Activated CD4-positive, CD25-positive, alpha-beta regulatory T cell (primary cell): ENCODE data around the gene KLHL26.

Experiments
- DNase-seq, 4 experiments: peaks; one replicate each; lab custom pipeline; 2025; lab: John Stamatoyannopoulos, UW

The KLHL26 gene

DNA sequence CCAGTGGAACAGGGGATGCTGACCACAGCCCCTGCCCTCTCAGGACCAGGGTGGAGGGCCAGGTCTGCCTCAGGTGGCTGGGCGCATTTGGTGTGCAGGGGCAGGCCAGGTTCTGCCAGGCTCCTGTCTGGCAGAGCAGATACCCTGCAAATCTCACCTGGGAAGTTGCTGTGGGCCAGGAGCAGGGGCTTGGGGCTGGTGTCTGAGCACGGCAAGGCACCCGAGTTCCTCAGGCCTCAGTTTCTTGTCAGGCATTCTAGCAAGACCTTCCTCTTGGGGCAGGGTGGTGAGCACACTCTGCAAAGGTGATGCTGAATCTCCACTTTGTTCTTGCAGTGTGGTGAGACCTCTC lies 47.8 kb downstream of the KLHL26 start:
- DNase-seq: no peak

DNA sequence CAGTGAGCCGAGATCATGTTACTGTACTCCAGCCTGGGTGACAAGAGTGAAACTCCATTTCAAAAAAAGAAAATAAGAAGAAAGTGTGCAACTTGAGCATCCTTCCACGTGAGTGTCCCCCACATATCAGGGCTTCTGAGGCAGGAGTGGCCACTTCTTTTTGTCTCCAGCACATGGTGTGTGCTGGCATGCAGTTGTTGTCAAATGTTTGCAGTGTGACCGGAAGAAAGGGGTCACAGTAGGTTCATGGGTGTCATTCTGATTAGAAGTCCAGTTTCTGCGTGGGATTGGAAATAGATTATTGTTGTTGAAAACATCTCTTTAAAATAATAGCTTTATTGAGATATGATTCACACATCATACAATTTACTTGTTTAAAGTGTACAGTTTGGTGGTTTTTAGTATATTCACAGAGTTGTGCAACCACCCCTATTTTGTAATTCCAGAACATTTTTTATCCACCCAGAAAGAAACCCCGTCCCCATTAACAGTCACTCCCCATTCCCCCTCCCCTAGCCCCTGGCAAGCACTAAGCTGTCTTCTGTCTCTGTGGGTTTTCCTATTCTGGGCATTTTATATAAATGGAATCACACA lies 48.9 kb downstream of the KLHL26 start:
- DNase-seq: no peak

DNA sequence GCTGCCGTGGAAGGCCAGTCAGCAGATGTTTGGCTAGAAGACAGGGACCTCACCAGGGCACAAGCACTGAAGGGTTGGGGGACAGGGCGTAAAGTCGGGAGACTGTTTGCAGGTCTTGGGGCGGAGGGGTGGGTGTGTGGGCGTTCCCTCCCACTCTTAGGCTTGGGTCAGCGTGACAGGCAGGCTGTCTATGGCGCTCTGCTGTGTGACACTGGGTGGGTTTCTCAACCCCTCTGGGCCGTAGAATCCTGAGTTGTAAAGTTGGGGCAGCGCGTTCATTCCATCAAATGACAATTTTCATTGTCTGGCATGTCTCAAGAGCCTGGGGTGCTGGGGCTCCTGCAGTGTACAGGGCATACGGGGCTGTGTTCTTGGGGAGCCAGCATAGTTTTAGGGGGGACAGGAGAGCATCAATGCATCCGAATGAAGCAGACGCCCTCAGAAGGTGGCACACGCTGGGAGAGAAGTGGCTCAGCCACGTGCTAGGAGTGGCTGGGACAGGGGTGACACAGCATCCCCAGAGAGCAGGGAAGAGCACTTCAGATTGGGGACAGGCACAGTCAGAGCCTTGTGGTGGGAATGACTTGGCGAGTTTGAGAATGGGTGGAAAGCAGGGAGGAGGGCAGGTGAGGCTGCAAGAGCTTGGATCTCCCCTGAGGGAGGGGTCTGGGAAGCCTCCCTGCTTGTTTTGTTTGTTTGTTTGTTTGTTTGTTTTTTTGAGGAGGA lies 51.1 kb downstream of the KLHL26 start:
- DNase-seq: no peak

DNA sequence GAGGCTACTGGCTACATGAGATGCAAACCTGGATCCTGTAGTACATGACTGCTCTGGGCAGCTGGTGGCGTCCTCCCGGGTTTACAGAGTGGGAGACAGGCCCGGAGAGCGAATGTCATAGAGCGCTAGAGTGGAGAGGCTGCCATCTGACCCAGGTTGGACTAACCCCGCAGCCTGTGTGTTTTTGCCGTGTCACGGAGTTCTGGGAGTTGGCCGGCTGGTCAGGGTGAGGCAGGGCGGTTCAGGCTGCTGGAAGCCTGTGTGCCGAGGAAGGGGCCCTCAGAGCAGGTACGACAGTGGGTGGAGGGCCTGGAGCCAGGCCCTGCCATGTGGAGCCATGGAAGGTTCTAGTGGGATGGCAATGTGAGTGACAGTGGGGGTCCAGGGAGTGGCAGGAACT lies 59.2 kb downstream of the KLHL26 start:
- no peak for DNase-seq

DNA sequence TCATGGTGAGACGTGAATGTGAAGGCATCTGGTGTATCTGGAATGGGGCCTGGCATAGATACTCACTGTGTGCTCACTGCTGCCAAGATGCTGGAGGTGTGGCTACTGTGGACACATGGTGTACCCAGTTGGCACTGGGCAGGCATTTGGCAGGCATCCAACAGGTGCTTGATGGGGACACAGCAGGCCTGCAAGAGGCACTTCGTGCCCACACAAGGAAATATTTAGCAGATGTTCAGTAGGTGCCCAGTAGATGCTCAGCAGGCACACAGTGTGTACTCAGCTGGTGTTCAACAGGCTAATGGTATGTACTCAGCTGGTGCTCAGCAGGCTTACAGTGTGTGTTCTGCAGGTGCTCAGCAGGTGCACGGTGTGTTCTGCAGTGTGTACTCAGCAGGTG lies 60.9 kb downstream of the KLHL26 start:
- no peak for DNase-seq

DNA sequence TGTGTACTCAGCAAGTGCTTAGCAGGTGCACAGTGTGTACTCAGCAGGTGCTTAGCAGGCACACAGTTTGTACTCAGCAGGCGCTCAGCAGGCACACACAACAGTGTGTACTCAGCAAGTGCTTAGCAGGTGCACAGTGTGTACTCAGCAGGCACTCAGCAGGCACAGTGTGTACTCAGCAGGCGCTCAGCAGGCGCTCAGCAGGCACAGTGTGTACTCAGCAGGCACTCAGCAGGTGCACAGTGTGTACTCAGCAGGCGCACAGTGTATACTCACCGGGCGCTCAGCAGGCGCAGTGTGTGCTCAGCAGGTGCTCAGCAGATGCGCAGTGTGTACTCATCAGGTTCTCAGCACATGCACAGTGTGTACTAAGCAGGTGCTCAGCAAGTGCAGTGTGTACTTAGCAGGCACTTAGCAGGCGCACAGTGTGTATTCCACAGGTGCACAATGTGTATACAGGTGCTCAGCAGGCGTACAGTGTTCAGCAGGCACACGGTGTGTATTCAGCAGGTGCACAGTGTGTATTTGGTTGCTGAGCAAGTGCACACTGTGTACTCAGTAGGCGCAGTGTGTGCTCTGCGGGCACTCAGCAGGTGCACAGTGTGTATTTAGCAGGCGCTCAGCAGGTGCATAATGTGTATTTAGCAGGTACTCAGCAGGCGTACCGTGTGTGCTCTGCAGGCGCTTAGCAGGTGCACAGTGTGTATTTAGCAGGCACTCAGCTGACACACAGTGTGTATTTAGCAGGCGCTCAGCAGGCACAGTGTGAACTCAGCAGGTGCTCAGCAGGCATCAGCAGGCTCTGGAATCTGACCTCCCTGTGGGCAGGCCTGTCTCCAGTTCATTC lies 61.7 kb downstream of the KLHL26 start:
- no peak for DNase-seq

DNA sequence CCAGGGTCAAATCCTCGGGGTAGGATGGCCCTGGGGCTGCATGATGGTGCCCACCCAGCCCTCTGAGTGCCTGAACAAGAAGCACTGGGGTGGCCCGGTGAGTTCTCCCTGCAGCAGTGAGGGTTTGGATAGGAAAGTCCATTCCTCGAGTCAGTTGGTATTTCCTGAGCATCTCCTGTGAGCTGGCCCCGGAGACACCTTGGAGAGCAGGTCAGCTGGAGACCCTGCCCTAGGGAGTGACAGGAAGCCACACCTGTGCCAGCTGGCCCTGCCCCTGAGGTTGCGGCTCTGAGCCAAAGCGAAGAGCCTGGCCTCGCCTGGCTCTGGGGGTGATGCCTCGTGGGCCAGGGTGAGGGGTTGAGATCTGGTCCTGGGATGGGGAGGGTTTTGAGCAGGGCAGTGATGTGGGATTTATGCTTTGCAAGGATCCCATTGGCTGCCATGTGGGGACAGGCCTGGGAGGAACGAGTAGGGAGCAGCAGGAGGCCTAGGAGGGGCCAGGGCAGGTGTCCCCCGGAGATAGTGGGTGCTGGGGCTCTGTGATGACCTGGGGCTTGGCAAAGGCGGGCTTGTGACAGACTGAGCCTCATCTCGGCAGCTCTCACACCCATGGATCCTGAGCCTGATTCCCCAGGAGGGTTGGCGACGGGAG lies 62.7 kb downstream of the KLHL26 start:
- no peak for DNase-seq

DNA sequence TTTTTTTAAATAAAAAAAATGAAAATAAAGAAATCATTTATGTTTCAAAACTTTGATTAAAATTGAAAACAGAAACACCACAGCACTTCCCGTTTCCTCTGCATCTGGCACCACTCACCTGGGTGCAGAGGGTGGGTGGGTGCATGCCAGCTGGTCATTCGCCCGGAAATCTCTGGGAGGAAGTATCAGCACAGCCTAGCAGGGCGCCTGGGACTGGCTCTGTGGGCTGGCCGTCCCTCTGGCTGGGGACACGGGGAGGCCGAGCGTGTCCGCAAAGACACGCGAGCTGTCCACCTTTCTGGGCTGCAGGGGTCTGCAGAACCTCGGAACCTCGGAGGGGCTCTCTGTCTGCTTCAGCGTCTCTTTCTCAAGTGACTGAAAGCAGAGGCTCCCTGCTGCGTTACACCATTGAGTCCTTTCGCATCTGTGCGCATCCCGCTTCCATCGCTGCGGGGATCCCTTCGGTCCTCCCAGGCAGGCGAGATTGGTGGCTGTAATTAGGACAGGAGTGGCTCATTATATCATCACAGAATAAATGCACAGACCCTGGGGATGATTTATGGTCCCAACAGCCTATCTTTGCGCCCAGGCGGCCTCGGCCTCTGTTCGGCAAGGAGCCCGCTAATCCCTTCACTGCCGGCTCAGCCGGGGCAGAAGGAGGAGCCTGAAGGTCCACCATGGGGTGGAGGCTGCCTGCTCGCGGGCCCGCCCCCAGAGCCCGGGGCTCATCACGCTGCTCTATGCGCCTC lies 63.8 kb downstream of the KLHL26 start:
- DNase-seq: peak; percentile 11 to 50 (median 30)

DNA sequence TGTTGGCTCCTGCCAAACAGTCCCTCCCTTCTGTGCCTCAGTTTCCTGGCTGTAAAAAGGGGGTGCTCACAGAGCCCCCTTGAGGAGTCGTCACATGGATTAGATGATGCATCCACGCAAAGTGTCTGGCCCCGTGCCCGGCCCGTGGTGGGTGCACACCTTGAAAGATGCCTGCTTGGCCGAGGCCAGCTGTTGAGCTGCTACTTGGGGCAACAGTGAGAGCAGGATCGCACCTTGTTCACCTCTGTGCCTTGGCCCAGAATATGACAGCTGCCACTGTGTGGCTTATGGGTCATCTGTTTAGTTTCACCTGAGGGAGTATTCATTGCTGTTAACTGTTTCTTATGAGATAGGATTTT lies 64.4 kb downstream of the KLHL26 start:
- DNase-seq: no peak

DNA sequence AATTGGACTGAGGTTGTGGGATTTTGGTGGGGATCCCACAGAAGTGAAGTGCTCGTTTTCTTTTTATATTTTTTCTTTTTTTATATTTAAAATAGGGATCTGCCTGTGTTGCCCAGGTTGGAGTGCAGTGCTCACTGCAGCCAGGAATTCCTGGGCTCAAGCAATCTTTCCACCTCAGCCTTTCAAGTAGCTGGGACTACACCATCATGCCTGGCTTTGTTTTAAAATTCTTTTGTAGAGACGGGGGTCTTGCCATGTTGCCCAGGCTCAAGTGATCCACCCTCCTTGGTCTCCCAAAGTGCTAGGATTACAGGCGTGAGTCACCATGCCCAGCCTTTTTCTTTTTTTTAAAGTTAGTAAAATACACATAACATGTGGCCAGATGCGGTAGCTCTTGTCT lies 67.2 kb downstream of the KLHL26 start:
- no peak for DNase-seq

DNA sequence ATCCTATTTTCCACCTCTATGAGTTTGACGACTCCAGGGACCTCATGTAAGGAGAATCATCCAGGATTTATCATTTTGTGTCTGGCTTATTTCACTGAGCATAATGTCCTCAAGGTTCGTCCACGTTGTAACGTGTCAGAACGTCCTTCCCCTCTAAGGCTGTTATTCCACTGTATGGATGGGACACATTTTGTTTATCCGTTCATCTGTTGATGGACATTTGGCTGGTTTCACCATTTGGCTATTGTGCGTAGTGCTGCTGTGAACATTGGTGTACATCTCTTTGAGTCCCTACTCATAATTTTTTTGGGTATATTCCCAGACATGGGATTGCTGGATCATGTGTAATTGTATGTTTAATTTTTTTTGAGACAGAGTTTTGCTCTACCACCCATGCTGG lies 68.1 kb downstream of the KLHL26 start:
- no peak for DNase-seq

DNA sequence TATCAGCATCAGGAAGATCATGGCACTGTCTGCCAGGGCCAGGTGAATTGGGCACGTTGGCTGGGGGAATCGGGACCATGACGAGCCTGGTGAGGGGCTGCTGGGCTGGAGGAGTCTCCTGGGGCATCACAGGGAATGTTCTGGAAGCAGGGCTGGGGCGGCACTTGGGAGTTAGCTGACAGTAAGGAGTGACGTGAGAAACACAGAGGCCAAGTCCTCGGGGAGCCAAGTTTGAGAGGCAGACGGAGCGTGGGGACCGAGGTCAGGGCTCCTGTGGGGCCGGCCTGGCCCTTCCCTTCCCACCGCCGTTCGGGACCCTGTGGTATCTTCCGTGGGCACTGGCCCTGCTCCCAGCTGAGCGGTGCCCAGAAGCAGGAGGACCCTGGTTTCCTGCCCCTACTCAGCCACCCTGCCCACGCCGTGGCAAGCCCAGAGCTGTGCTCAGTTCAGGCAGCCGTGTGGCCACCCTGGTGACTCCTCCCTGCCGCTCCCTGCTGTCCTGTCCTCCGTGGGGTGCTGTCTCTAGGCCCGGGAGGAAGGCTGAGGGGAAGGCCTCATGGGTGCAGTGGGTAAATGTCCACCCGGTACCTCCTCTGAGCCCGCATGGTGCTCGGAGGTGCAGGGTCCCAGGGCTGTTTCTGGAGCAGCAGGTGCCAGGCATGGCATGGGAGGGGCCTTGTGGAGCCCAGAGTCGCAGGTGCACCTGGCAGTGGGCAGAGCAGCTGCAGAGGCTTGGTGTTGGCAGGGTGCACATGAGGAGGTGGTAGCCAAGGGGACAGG lies 71.8 kb downstream of the KLHL26 start:
- no peak for DNase-seq

DNA sequence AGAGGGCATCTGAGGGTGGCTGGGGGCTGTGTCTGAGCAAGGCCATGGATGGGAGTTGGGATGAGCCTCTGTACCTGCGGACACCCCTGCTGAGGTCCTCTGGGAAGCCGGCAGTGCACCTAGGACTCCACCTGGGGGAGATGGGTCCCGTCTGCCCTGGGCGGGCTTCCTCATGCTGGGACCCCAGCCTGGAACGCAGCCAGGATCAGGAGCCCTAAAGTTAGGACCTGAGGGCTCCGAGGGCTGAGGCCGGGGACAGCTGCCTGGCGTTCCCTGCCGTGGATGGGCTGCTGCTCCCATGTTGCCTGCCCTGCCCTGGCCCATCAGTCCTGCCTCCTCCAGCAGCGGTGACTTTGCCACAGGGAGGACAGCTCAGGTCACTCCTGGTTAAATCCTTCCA lies 72.7 kb downstream of the KLHL26 start:
- no peak for DNase-seq

DNA sequence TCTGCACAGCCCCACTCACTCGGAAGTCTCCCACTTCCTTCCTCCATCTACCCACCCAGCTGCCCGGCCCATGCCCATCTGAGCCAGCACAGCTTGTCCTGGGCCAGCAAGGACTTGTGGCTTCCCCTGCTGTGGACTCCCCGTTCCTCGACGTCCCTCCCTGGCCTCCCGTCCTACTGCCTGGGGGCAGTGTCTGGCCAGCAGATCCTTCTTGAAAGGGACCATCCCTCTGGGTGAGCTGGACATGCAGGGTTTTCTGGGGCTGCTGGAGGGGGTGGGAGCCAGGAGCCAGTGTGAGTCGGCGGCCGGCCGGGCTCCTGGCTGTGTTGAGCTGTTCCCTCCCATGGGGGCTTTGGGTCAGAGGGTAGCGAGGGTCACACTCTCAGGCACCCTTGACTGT lies 73.4 kb downstream of the KLHL26 start:
- DNase-seq: no peak

DNA sequence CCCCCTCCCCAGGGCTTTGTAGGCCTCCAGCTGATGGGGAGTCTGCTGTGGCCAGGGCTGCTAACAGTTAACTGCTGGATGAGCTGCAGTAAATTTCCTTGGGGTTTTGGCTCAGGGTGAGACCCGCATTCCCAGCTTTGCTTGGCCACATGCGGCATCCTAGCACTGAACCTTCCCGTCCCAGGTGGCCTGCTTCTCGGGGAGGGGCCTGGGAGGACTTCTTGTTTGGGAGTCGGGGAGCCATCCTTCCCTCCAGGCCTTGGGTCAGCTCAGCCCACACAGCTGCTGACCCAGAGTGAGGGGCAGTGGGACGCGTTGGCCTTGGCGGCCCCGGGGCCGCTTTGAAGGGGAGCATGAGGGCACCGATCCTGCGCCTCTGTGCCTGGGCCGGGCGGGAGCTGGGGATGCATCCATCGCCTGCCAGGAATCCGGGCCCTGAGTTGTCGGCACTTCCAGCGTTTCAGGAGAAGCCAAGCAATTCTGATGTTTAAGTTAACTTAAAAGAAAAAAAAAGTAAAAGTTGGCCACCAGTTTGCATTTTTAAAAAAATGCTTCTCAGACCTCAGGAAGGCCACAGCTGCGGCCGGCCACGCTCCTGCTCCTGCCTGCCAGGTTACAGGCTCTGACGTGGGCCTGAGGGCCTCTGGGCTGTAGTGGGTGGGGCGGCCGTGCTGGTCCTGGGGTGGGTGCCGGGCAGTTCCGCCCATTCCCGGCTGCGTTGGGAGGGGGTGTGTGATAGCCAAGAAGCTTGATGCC lies 74.3 kb downstream of the KLHL26 start:
- DNase-seq: no peak

DNA sequence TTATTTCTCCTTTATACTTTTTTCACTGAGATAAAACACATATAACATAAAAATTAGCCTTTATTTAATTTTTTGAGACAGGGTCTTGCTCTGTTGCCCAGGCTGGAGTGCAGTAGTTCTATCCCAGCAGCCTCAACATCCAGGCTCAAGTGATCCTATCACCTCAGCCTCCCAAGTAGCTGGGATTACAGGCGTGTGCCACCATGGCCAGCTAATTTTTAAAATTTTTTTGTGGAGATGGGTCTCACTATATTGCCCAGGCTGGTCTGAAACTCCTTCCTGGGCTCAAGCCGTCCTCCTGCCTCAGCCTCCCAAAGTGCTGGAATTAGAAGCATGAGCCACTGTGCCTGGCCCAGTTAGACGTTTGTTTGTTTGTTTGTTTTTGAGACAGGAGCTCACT lies 75.1 kb downstream of the KLHL26 start:
- no peak for DNase-seq

DNA sequence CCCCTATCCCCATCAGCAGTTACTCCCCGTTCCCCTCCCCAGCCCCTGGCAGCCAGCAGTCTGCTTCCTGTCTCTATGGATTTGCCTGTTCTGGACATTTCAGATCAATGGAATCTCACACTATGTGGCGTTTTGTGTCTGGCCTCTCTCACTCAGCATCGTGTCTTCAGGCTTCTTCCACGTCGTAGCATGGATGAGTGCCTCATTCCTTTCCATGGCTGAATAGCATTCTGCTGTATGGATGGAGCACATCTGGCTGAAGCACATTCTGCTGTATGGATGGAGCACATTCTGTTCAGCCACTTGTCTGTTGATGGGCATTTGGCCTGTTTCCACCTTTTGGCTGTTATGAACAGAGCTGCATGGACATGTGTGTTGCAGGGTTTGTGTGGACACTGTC lies 76.2 kb downstream of the KLHL26 start:
- DNase-seq: no peak

DNA sequence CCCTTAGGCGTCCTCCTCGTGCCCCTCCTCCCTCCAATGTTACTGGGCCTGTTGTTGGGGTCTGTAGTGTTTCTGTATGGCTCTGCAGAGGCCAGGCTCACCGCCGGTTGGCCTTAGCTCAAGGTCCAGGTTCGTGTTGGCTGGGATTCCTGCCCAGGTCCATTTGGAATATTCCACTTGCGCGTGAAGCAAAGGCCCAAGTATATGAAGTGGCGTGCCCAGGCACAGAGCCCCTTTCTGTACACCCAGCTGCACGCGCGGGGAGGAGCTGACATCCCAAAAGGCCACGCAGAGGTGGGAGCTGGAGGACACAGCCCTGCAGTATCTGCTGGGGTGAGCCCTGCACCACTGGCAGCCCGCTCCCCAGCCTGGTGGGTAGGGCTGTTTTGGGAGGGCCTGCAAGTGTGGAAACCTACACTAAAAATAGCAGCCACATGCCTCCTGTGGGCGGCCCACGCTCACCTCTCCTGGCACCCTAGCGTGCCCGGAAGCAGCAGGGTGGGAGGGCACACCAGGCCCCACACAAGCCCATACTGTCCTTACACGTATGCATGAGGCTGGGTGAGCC lies 76.8 kb downstream of the KLHL26 start:
- DNase-seq: no peak

DNA sequence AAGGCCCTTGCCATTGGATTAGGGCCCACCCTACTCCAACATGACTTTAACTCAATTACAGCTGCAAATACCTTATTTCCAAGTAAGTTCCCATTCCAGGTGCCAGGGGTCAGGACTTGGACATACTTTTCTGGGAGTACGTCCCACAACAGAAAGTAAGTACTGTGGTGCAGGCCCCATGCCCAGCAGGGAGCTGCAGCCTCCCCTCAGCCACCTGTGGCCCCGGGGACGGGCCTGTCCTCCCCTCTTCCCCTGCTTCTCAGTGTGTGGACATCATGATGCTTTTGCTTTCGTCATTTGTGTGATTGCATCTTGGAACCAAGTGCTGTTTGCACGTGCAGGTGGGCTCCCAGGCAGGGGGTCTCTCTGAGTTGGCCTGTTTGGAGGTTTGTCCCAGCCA lies 78.6 kb downstream of the KLHL26 start:
- no peak for DNase-seq

DNA sequence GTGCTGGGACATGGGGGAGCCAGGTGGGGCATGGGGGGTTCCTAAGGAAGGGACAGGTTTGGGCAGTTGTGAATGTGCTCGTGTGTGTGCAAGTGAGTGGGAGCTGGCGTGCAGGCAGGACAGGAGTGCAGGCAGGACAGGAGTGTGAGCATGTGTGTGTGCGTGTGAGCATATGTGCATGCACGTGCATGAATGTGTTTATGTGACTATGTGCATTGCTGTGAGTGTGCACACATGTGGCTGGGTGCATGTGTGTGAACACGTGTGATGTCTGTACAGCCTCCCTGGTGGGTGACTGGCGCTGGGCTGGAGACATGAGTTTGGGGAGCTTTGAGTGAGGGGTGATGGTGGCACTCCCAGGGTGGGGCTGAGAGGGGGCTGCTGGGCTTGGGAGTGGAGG lies 80.0 kb downstream of the KLHL26 start:
- no peak for DNase-seq
